Right lobe of liver (tissue), 4 donors: ENCODE results near the gene ENPP5.

Experiments used
- CTCF ChIP-seq, 4 donors: fragments of 200-600 bp in 3 of 4; fragments of 450-650 bp in 1 of 4; IDR thresholded peaks; one replicate each; pipeline versions ENCODE4 v1.5.1 to v1.8.0; 2016 to 2022; ENCODE audit warnings: antibody characterized with exemption in 4 of 4, mild to moderate bottlenecking in 2 of 4
- POLR2A ChIP-seq: fragments of 450-650 bp; IDR thresholded peaks from one replicate; pipeline ENCODE4 v1.6.1; 2017; ENCODE audit warnings: antibody characterized with exemption, mild to moderate bottlenecking
- donor health status: DM: no; HTN: no; CAD: no.
- donor health status: DM: no; HTN: no; CAD: no.
- donor health status: DM: no; HTN: yes; CAD: no.

- no peak for TF ChIP-seq CTCF (IDR thresholded peaks at IDR 0.05)
- TF ChIP-seq POLR2A, result no peak
These were observed 42.3 kb downstream of the ENPP5 start for GRCh38 chr6:46128476-46128875.
